ENCODE results near the gene GNG4.

Gene GNG4

GRCh38 chr1:235617140-235617539 is 32.4 kb downstream of the GNG4 start:
- no peaks in the 10 kb centered on the region for H4K20me1 ChIP-seq (ENCODE audit: insufficient read depth, low read length)
- no peaks in the 10 kb centered on the region for H3K9me3 ChIP-seq (ENCODE audit: insufficient read depth, low read length)
- H3K4me2 ChIP-seq (ENCODE audit: low read length): no peak overlapping the region
- H3K27ac ChIP-seq (ENCODE audit: low read length): no peak overlapping the region
- H3K27me3 ChIP-seq (ENCODE audit: low read depth, low read length): peaks cover 20% of the 10 kb centered on the region
- H3K79me2 ChIP-seq (ENCODE audit: low read length): no peaks in the 10 kb centered on the region
- no peaks in the 10 kb centered on the region for H3K4me1 ChIP-seq (ENCODE audit: low read length)
- no peaks in the 10 kb centered on the region for H3K36me3 ChIP-seq (replicated peaks; ENCODE audit: low read depth, low read length)
- H3K9ac ChIP-seq (ENCODE audit: low read length): no peak overlapping the region
- no peak overlapping the region for H3K4me3 ChIP-seq (ENCODE audit: low read length)
- TF ChIP-seq CTCF (IDR thresholded peaks at IDR 0.05; ENCODE audit: low read depth, low read length) (no peak), EZH2phosphoT487 (IDR thresholded peaks at IDR 0.05; ENCODE audit: low read depth) (no peak)
- no peak overlapping the region for H2AFZ ChIP-seq (ENCODE audit: low read depth, low read length)

- H4K20me1 ChIP-seq (ENCODE audit: insufficient read depth, low read length): no peaks in the 10 kb centered on the region
- H3K9me3 ChIP-seq (ENCODE audit: insufficient read depth, low read length): no peaks in the 10 kb centered on the region
- H3K36me3 ChIP-seq (replicated peaks; ENCODE audit: low read depth, low read length): no peaks in the 10 kb centered on the region
- peaks cover 23% of the 10 kb centered on the region for H3K27me3 ChIP-seq (ENCODE audit: low read depth, low read length)
- no peak overlapping the region for H3K9ac ChIP-seq (ENCODE audit: low read length)
- no peak overlapping the region for H2AFZ ChIP-seq (ENCODE audit: low read depth, low read length)
- H3K4me2 ChIP-seq (ENCODE audit: low read length): no peak overlapping the region
- H3K4me3 ChIP-seq (ENCODE audit: low read length): no peak overlapping the region
- H3K27ac ChIP-seq (ENCODE audit: low read length): no peak overlapping the region
- no peak for TF ChIP-seq CTCF (IDR thresholded peaks at IDR 0.05; ENCODE audit: low read depth, low read length)
- no peak for TF ChIP-seq EZH2phosphoT487 (IDR thresholded peaks at IDR 0.05; ENCODE audit: low read depth)
- H3K79me2 ChIP-seq (ENCODE audit: low read length): no peaks in the 10 kb centered on the region
- no peaks in the 10 kb centered on the region for H3K4me1 ChIP-seq (ENCODE audit: low read length)
These were observed 35.1 kb downstream of the GNG4 start for GRCh38 chr1:235614442-235614954.

GRCh38 chr1:235613602-235614001 is 36.0 kb downstream of the GNG4 start:
- Histone ChIP-seq H3K27me3 (ENCODE audit: low read depth, low read length) (peaks cover 23% of the 10 kb centered on the region), H2AFZ (ENCODE audit: low read depth, low read length) (no peak overlapping the region), H3K79me2 (ENCODE audit: low read length) (no peaks in the 10 kb centered on the region), H4K20me1 (ENCODE audit: insufficient read depth, low read length) (no peaks in the 10 kb centered on the region), H3K9me3 (ENCODE audit: insufficient read depth, low read length) (no peaks in the 10 kb centered on the region), H3K9ac (ENCODE audit: low read length) (no peak overlapping the region), H3K4me1 (ENCODE audit: low read length) (no peaks in the 10 kb centered on the region), H3K4me3 (ENCODE audit: low read length) (no peak overlapping the region), H3K36me3 (replicated peaks; ENCODE audit: low read depth, low read length) (no peaks in the 10 kb centered on the region), H3K4me2 (ENCODE audit: low read length) (no peak overlapping the region), H3K27ac (ENCODE audit: low read length) (no peak overlapping the region)
- no peak for TF ChIP-seq EZH2phosphoT487 (IDR thresholded peaks at IDR 0.05; ENCODE audit: low read depth)
- TF ChIP-seq CTCF (IDR thresholded peaks at IDR 0.05; ENCODE audit: low read depth, low read length): no peak

- Histone ChIP-seq H3K4me2 (ENCODE audit: low read length) (no peak overlapping the region), H3K36me3 (replicated peaks; ENCODE audit: low read depth, low read length) (no peaks in the 10 kb centered on the region), H3K79me2 (ENCODE audit: low read length) (no peaks in the 10 kb centered on the region), H3K9ac (ENCODE audit: low read length) (no peak overlapping the region), H3K27ac (ENCODE audit: low read length) (no peak overlapping the region), H3K27me3 (ENCODE audit: low read depth, low read length) (peaks cover 17% of the 10 kb centered on the region), H3K4me3 (ENCODE audit: low read length) (no peak overlapping the region), H4K20me1 (ENCODE audit: insufficient read depth, low read length) (no peaks in the 10 kb centered on the region), H2AFZ (ENCODE audit: low read depth, low read length) (no peak overlapping the region), H3K9me3 (ENCODE audit: insufficient read depth, low read length) (no peaks in the 10 kb centered on the region), H3K4me1 (ENCODE audit: low read length) (no peaks in the 10 kb centered on the region)
- TF ChIP-seq EZH2phosphoT487 (IDR thresholded peaks at IDR 0.05; ENCODE audit: low read depth): no peak
- TF ChIP-seq CTCF (IDR thresholded peaks at IDR 0.05; ENCODE audit: low read depth, low read length): no peak
These were observed 36.8 kb downstream of the GNG4 start for GRCh38 chr1:235612761-235613160.

Measured in OCI-LY3 (cell line).